ENCODE measurements around the gene ARL8B. TPM values are rescaled to one million over a fixed set of nuclear protein-coding genes. Genes with fewer than 3 reads are reported as not detected.

Gene ARL8B
- total RNA-seq, 1 donor from 2014 or later, result 43.7 TPM

Other genes starting within 250 kb of the ARL8B start
- 167 and 168 TPM in 2 replicates for gene BHLHE40, start 142.9 kb upstream of the ARL8B start, total RNA-seq
- 92.3 and 96.6 TPM in 2 replicates for gene EDEM1, start 65.4 kb downstream of the ARL8B start, total RNA-seq

All from T-helper 2 cell treated with Interferon-gamma antibody and Interleukin-4, amounts not matched to agents 100 ng/mL and 5 ng/mL, for 36 hours (primary cell).